ENCODE measurements around the gene NAA60. TPM values are rescaled to one million over a fixed set of nuclear protein-coding genes. Genes with fewer than 3 reads are reported as not detected.

The NAA60 gene
- total and polyA plus RNA-seq, 7 donors: 15.0 to 73.5 (median 30.4) TPM

Small RNA genes lying within 50 kb of the gene (small RNA-seq; reads per million reads assigned to genes)
- gene MIR6126: 0 reads per million in 3 donors

Other genes starting within 250 kb of the NAA60 start
- gene ZNF200, start 208.5 kb upstream of the NAA60 start, total RNA-seq: 1 to 10 TPM; 5.5 to 6.8 (median 6.2) TPM
- gene ZNF200, start 208.5 kb upstream of the NAA60 start, polyA plus RNA-seq: 1 to 10 TPM; 2.8 to 4.9 (median 3.0) TPM
- 1 to 10 TPM; 1.2 to 2.9 (median 2.1) TPM for gene MEFV, start 187.0 kb upstream of the NAA60 start, total RNA-seq
- under 1 TPM; 0.60 to 0.92 (median 0.85) TPM for gene MEFV, start 187.0 kb upstream of the NAA60 start, polyA plus RNA-seq
- gene ZNF263, start 160.2 kb upstream of the NAA60 start, total RNA-seq: 10 to 100 TPM; 27.5 to 51.3 (median 33.4) TPM
- 10 to 100 TPM in 2 of 3 donors, 1 to 10 TPM in 1; 9.7 to 17.2 (median 15.0) TPM for gene ZNF263, start 160.2 kb upstream of the NAA60 start, polyA plus RNA-seq
- gene TIGD7, start 138.2 kb upstream of the NAA60 start, total RNA-seq: 10 to 100 TPM in 1 of 4 donors, 1 to 10 TPM in 3; 3.5 to 12.8 (median 6.3) TPM
- 1 to 10 TPM; 1.2 to 4.2 (median 2.8) TPM for gene TIGD7, start 138.2 kb upstream of the NAA60 start, polyA plus RNA-seq
- gene ZNF75A, start 138.2 kb upstream of the NAA60 start, total RNA-seq: 10 to 100 TPM; 26.6 to 32.8 (median 27.7) TPM
- 10 to 100 TPM in 1 of 3 donors, 1 to 10 TPM in 2; 6.7 to 17.0 (median 9.6) TPM for gene ZNF75A, start 138.2 kb upstream of the NAA60 start, polyA plus RNA-seq
- gene OR2C1, start 87.8 kb upstream of the NAA60 start, total RNA-seq: 1 to 10 TPM in 1 of 4 donors, under 1 TPM in 2, not detected in 1; 0.49 to 1.4 (median 0.55) TPM
- gene OR2C1, start 87.8 kb upstream of the NAA60 start, polyA plus RNA-seq: under 1 TPM in 1 of 3 donors, not detected in 2; 0.09 TPM
- 10 to 100 TPM; 12.1 to 16.3 (median 15.3) TPM for gene ZSCAN32, start 42.7 kb upstream of the NAA60 start, total RNA-seq
- 10 to 100 TPM in 1 of 3 donors, 1 to 10 TPM in 2; 8.6 to 10.8 (median 9.6) TPM for gene ZSCAN32, start 42.7 kb upstream of the NAA60 start, polyA plus RNA-seq
- 10 to 100 TPM; 12.2 to 15.8 (median 14.2) TPM for gene ZNF174, start 42.5 kb upstream of the NAA60 start, total RNA-seq
- gene ZNF174, start 42.5 kb upstream of the NAA60 start, polyA plus RNA-seq: 1 to 10 TPM; 3.5 to 5.5 (median 5.4) TPM
- 1 to 10 TPM; 1.5 to 2.5 (median 2.1) TPM for gene ZNF597, start 176 bp upstream of the NAA60 start, total RNA-seq
- gene ZNF597, start 176 bp upstream of the NAA60 start, polyA plus RNA-seq: 1 to 10 TPM in 1 of 3 donors, under 1 TPM in 2; 0.69 to 1.2 (median 0.99) TPM
- gene C16orf90, start 51.8 kb downstream of the NAA60 start, total RNA-seq: not detected
- gene C16orf90, start 51.8 kb downstream of the NAA60 start, polyA plus RNA-seq: not detected
- 10 to 100 TPM; 24.2 to 36.8 (median 29.5) TPM for gene CLUAP1, start 57.3 kb downstream of the NAA60 start, total RNA-seq
- gene CLUAP1, start 57.3 kb downstream of the NAA60 start, polyA plus RNA-seq: 10 to 100 TPM in 1 of 3 donors, 1 to 10 TPM in 2; 6.6 to 10.5 (median 6.9) TPM
- gene NLRC3, start 133.7 kb downstream of the NAA60 start, total RNA-seq: under 1 TPM in 3 of 4 donors, not detected in 1; under 0.01 to 0.33 (median 0.27) TPM
- gene NLRC3, start 133.7 kb downstream of the NAA60 start, polyA plus RNA-seq: 1 to 10 TPM in 1 of 3 donors, under 1 TPM in 1, not detected in 1; under 0.01 to 7.0 TPM
- 1 to 10 TPM; 2.1 to 3.9 (median 2.6) TPM for gene SLX4, start 167.9 kb downstream of the NAA60 start, total RNA-seq
- 1 to 10 TPM in 1 of 3 donors, under 1 TPM in 2; under 0.01 to 3.9 (median 0.69) TPM for gene SLX4, start 167.9 kb downstream of the NAA60 start, polyA plus RNA-seq
- 10 to 100 TPM in 3 of 4 donors, 1 to 10 TPM in 1; 8.9 to 22.4 (median 11.9) TPM for gene DNASE1, start 211.0 kb downstream of the NAA60 start, total RNA-seq
- gene DNASE1, start 211.0 kb downstream of the NAA60 start, polyA plus RNA-seq: 10 to 100 TPM in 1 of 3 donors, 1 to 10 TPM in 2; 1.2 to 15.9 (median 4.4) TPM